ENCODE results near the gene PCDHGA11. TPM values are rescaled to one million over a fixed set of nuclear protein-coding genes. Genes with fewer than 3 reads are reported as not detected.

The PCDHGA11 gene
- 1 to 10 TPM in 1 of 2 donors, under 1 TPM in 1; 0.75 to 2.5 TPM for total RNA-seq
- polyA plus RNA-seq, result under 1 TPM; 0.22 to 0.25 TPM

DNA sequence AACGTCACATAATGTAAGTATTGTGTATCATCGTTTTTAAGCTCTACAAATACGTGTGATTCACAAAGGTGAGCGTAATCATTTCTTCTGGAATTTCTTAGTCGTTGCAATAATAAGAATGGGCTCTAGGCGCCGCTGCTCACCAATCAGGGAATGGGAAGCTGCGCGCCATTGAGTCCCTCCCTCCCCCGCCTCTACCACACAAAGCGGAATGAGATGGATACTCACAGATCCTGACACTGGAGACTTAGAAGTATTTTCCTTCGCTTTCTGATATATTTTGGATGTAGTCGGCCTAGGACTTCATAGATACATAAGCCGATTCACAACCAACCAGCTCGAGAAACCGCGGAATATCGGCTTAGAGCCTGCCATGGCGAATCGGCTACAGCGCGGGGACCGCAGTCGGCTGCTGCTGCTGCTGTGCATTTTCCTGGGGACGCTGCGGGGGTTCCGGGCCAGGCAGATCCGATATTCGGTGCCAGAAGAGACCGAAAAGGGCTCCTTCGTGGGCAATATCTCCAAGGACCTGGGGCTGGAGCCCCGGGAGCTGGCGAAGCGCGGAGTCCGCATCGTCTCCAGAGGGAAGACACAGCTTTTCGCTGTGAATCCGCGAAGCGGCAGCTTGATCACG lies at the start of gene PCDHGA11:
TSS of gene PCDHGA11 (plus strand) at position 197 of the 634 bp plus-strand sequence. CDS start at position 374, 177 bp downstream.
- Histone ChIP-seq H3K9ac (ENCODE audit: low read depth in 1 of 2, low read length in 2 of 2) (no peak within 1 kb of the TSS), H3K4me1 (ENCODE audit: control insufficient read depth in 4 of 4, insufficient read depth in 4 of 4, low read length in 3 of 4) (no peaks in the 10 kb centered on the region), H3K4me3 (ENCODE audit: low read depth in 1 of 3, low read length in 3 of 3) (peak within 1 kb of the TSS; percentile 25 to 65 (median 59)), H3K36me3 (ENCODE audit: control insufficient read depth in 4 of 4, insufficient read depth in 3 of 4, low read depth in 1 of 4, low read length in 3 of 4) (no peaks in the 10 kb centered on the region), H3K27ac (ENCODE audit: low read depth in 1 of 2, low read length in 2 of 2) (no peak within 1 kb of the TSS), H3K9me3 (ENCODE audit: control insufficient read depth in 4 of 4, low read length in 3 of 4) (peaks cover 52 to 81% (median 59%) of the 10 kb centered on the region in 4 donors), H3K27me3 (ENCODE audit: control insufficient read depth in 4 of 4, insufficient read depth in 4 of 4, low read length in 3 of 4) (peaks cover 0 to 5% (median 0%) of the 10 kb centered on the region in 4 donors)
- TF ChIP-seq RAD21 (IDR thresholded peaks at IDR 0.05), result peak; percentile 21 to 59
- TF ChIP-seq JUND (IDR thresholded peaks at IDR 0.05), result no peak
- no peak for TF ChIP-seq YY1 (IDR thresholded peaks at IDR 0.05)
- no peak for TF ChIP-seq MAX (IDR thresholded peaks at IDR 0.05)
- TF ChIP-seq NR2F2 (IDR thresholded peaks at IDR 0.05), result no peak
- peak; percentile 32 for TF ChIP-seq CTCF (IDR thresholded peaks at IDR 0.05; ENCODE audit: low read depth, low read length, missing input control)
- TF ChIP-seq GABPA (IDR thresholded peaks at IDR 0.05 in 1 of 2, conservative IDR thresholded peaks at IDR 0.05 in 1 of 2), result no peak
- no peak for TF ChIP-seq REST (IDR thresholded peaks at IDR 0.05)
- no peak for DNase-seq (ENCODE audit: low spot score)
- 18% methylated on average over 42 of the region's 42 CpGs for WGBS

GRCh38 chr5:141371572-141372475 lies 49.0 kb upstream of the PCDHGA11 start:
- Histone ChIP-seq H3K4me1 (ENCODE audit: control insufficient read depth in 4 of 4, insufficient read depth in 4 of 4, low read length in 3 of 4) (no peaks in the 10 kb centered on the region), H3K36me3 (ENCODE audit: control insufficient read depth in 4 of 4, insufficient read depth in 3 of 4, low read depth in 1 of 4, low read length in 3 of 4) (no peaks in the 10 kb centered on the region), H3K27ac (ENCODE audit: low read depth in 1 of 2, low read length in 2 of 2) (no peak overlapping the region), H3K27me3 (ENCODE audit: control insufficient read depth in 4 of 4, insufficient read depth in 4 of 4, low read length in 3 of 4) (peaks cover 0 to 5% (median 0%) of the 10 kb centered on the region in 4 donors), H3K4me3 (ENCODE audit: low read depth in 1 of 3, low read length in 3 of 3) (peak overlapping the region in 2 of 3 donors; percentile 44 to 50), H3K9ac (ENCODE audit: low read depth in 1 of 2, low read length in 2 of 2) (no peak overlapping the region), H3K9me3 (ENCODE audit: control insufficient read depth in 4 of 4, low read length in 3 of 4) (peaks cover 35 to 73% (median 53%) of the 10 kb centered on the region in 4 donors)
- TF ChIP-seq HNF4A (conservative IDR thresholded peaks at IDR 0.05) (no peak), FOXA2 (IDR thresholded peaks at IDR 0.05) (no peak)
- DNase-seq (ENCODE audit: low spot score), result no peak
- 30% methylated on average over 69 of the region's 69 CpGs for WGBS
